ENCODE results near the gene ZDHHC12. TPM values are rescaled to one million over a fixed set of nuclear protein-coding genes. Genes with fewer than 3 reads are reported as not detected.

ZDHHC12 gene
- total and polyA plus RNA-seq, 2 of the 13 experiments (the other 11 are each of a cell fraction or from before 2014, with no cell fraction given), result 25.4 to 28.0 TPM

- Histone ChIP-seq H3K27me3 (ENCODE audit: control insufficient read depth in 1 of 2, insufficient read depth in 2 of 2, low read length in 2 of 2) (no peaks in the 10 kb centered on the region), H3K4me1 (ENCODE audit: insufficient read depth, low read length) (peaks cover 35% of the 10 kb centered on the region), H3K9me3 (ENCODE audit: low read length) (no peaks in the 10 kb centered on the region), H3K79me2 (ENCODE audit: insufficient read depth, low read length) (no peaks in the 10 kb centered on the region), H2AFZ (ENCODE audit: low read length) (no peak overlapping the region), H3K4me2 (ENCODE audit: low read depth, low read length) (no peak overlapping the region), H3K36me3 (replicated peaks in 1 of 2; ENCODE audit: control insufficient read depth in 1 of 2, insufficient read depth in 2 of 2, low read length in 2 of 2) (no peaks in the 10 kb centered on the region), H4K20me1 (ENCODE audit: insufficient read depth, low read length) (no peaks in the 10 kb centered on the region), H3K9ac (ENCODE audit: insufficient read depth, low read depth, low read length) (no peak overlapping the region), H3K27ac (ENCODE audit: extremely low read length, insufficient read depth, low read length) (no peak overlapping the region), H3K4me3 (replicated peaks in 1 of 3; ENCODE audit: insufficient read depth in 1 of 3, low read depth in 2 of 3, low read length in 3 of 3) (no peak overlapping the region)
- in situ Hi-C loops (cut with HindIII; ENCODE audit: extremely low pct_ligation_motif_present, low pct_unique_long_range_greater_than_20kb) (no loop called here), intact Hi-C loops (cut with micrococcal nuclease; ENCODE audit: unreplicated experiment) (no loop called here)
- TF ChIP-seq AGO2 (optimal IDR thresholded peaks at IDR 0.05; ENCODE audit: low read depth, low read length), result peak; percentile 66
- TF ChIP-seq ZC3H4 (CRISPR knock-in tag; IDR thresholded peaks at IDR 0.05; ENCODE audit: borderline replicate concordance), result no peak
- TF ChIP-seq ZNF224 (CRISPR knock-in tag; IDR thresholded peaks at IDR 0.05), result no peak
- POLR2A ChIA-PET, result no interaction called here
- no peak for FAIRE-seq
- 93% methylated on average over 27 of the region's 27 CpGs for WGBS (ENCODE audit: low lambda C conversion rate)
- BruUV-seq (replicated peaks), result no TSS peak
- no peak for ATAC-seq
- CTCF ChIA-PET (ENCODE audit: low intra/inter-chr PET ratio, low total read pairs), result no interaction called here
- no peak for DNase-seq (ENCODE audit: low spot score)
Measured at GRCh38 chr9:128729766-128730517, 6.0 kb upstream of the ZDHHC12 start.

- no peak for TF ChIP-seq POLR2AphosphoS5 (IDR thresholded peaks at IDR 0.05; ENCODE audit: low read depth, low read length)
- no peak for TF ChIP-seq SP140L (CRISPR knock-in tag; IDR thresholded peaks at IDR 0.05; ENCODE audit: borderline replicate concordance)
- Histone ChIP-seq H4K20me1 (ENCODE audit: insufficient read depth, low read length) (no peaks in the 10 kb centered on the region), H3K36me3 (replicated peaks in 1 of 2; ENCODE audit: control insufficient read depth in 1 of 2, insufficient read depth in 2 of 2, low read length in 2 of 2) (no peaks in the 10 kb centered on the region), H3K27me3 (ENCODE audit: control insufficient read depth in 1 of 2, insufficient read depth in 2 of 2, low read length in 2 of 2) (no peaks in the 10 kb centered on the region), H2AFZ (ENCODE audit: low read length) (no peak overlapping the region), H3K27ac (ENCODE audit: extremely low read length, insufficient read depth, low read length) (no peak overlapping the region), H3K9ac (ENCODE audit: insufficient read depth, low read depth, low read length) (no peak overlapping the region), H3K4me3 (replicated peaks in 1 of 3; ENCODE audit: insufficient read depth in 1 of 3, low read depth in 2 of 3, low read length in 3 of 3) (no peak overlapping the region), H3K79me2 (ENCODE audit: insufficient read depth, low read length) (peaks cover 3% of the 10 kb centered on the region), H3K9me3 (ENCODE audit: low read length) (no peaks in the 10 kb centered on the region), H3K4me2 (ENCODE audit: low read depth, low read length) (no peak overlapping the region), H3K4me1 (ENCODE audit: insufficient read depth, low read length) (peaks cover 42% of the 10 kb centered on the region)
- no peak for DNase-seq (ENCODE audit: low spot score)
- no TSS peak for BruUV-seq (replicated peaks)
- WGBS (ENCODE audit: low lambda C conversion rate), result 97% methylated on average over 4 of the region's 5 CpGs
- in situ Hi-C loops (cut with HindIII; ENCODE audit: extremely low pct_ligation_motif_present, low pct_unique_long_range_greater_than_20kb) (no loop called here), intact Hi-C loops (cut with micrococcal nuclease; ENCODE audit: unreplicated experiment) (no loop called here)
- POLR2A ChIA-PET, result no interaction called here
- no peak for ATAC-seq
- CTCF ChIA-PET (ENCODE audit: low intra/inter-chr PET ratio, low total read pairs), result no interaction called here
- no peak for FAIRE-seq
Measured at GRCh38 chr9:128729302-128729701, 5.4 kb upstream of the ZDHHC12 start.

Data from HepG2 (cell line).